H54 (cell line): ENCODE measurements around the gene BHMT.
"Not testable (repeated sequence)": the region's sequence is repeated elsewhere in the genome, so short reads cannot be mapped to it uniquely, and the experiment has no call there.

Experiments used
- DNase-seq: peaks from one replicate; pipeline ENCODE4 v3.0.0; 2011; ENCODE audit warnings: low spot score, mixed read lengths; ENCODE audit not compliant: insufficient read length
- FAIRE-seq: peaks from 3 replicates; lab custom pipeline; 2011; peaks lifted over from hg19 to GRCh38; lab: Jason Lieb, UNC
- POLR2A ChIP-seq: IDR thresholded peaks from 2 replicates; pipeline ENCODE4 v1.6.1; 2011; ENCODE audit warnings: low read depth, mild to moderate bottlenecking, low read length

BHMT gene

DNA sequence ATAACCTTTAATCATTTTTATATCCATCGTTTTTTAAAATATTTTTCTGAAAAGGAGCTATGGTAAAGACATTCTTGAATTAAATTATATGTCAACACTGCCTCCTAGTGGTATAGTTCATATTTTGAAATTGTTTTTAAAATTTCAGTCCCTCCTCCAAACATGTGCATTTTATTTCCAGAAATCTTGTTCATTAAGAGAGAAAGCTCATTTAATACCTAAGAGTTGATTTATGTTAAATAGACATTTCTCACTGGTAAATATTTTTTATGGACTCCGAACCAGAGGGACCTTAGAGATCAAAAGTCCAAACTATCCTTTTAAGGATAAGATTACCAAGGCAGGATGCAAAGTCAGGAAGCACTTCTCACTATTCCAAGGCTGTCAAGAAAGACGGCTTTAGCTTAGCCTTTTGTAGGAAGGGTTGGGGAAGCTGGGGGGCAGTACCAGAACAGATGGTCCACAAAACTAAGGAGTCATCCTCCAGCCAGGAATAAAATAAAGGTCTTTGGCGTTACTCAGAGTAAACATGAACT, 21.6 kb downstream of the BHMT start:
- DNase-seq (no peak), FAIRE-seq (no peak)
- no peak for TF ChIP-seq POLR2A

- DNase-seq (peak; percentile 20), FAIRE-seq (peak; percentile 55)
- TF ChIP-seq POLR2A = no peak
Measured at GRCh38 chr5:79133657-79134451, 22.2 kb downstream of the BHMT start.

GRCh38 chr5:79135790-79136553, 24.4 kb downstream of the BHMT start:
- FAIRE-seq (no peak), DNase-seq (no peak)
- TF ChIP-seq POLR2A = no peak

- DNase-seq = no peak
- TF ChIP-seq POLR2A = no peak
- no peak for FAIRE-seq
Measured at GRCh38 chr5:79136618-79137017, 25.0 kb downstream of the BHMT start.

DNA sequence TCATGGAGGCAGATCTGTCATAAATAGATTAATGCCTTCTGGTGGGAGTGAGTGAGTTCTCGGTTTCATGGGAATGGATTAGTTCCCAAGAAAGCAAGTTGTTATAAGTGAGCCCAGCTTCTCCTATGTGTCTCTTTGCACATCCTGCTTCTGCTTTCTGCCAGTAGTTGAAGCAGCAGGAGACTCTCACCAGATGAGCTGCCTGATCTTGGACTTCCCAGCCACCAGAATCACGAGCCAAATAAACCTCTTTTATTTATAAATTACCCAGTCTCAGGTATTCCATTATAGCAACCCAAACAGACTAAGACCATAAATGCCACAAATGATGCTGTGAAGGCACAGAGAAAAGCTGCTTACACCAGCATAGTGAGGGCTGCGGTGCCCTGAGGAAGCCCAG, 28.9 kb downstream of the BHMT start:
- FAIRE-seq = no peak
- DNase-seq = no peak
- no peak for TF ChIP-seq POLR2A

GRCh38 chr5:79143684-79144379, 32.2 kb downstream of the BHMT start:
- FAIRE-seq (peak; percentile 11), DNase-seq (no peak)
- no peak for TF ChIP-seq POLR2A

DNA sequence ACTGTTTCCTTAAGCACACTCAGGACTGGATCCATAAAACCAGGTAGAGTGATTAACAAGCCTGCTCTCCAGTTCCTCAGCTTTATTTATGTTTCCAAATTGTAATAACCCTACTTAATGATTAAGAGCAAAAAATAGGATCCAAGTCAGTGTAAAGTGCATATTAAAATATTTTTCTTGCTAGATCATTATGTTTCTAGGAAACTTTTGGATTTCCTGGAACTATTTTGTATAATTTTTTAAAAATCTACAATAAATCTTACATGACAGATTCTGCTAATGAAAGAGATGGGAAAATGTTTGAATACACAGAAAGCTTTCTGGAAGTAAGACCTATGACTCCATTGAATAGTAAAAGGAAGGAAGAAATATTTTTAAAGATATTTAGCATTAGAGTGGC, 35.5 kb downstream of the BHMT start:
- no peak for DNase-seq
- no peak for FAIRE-seq
- TF ChIP-seq POLR2A = no peak

GRCh38 chr5:79149433-79149832, 37.8 kb downstream of the BHMT start:
- no peak for FAIRE-seq
- no peak for TF ChIP-seq POLR2A
- DNase-seq = no peak

DNA sequence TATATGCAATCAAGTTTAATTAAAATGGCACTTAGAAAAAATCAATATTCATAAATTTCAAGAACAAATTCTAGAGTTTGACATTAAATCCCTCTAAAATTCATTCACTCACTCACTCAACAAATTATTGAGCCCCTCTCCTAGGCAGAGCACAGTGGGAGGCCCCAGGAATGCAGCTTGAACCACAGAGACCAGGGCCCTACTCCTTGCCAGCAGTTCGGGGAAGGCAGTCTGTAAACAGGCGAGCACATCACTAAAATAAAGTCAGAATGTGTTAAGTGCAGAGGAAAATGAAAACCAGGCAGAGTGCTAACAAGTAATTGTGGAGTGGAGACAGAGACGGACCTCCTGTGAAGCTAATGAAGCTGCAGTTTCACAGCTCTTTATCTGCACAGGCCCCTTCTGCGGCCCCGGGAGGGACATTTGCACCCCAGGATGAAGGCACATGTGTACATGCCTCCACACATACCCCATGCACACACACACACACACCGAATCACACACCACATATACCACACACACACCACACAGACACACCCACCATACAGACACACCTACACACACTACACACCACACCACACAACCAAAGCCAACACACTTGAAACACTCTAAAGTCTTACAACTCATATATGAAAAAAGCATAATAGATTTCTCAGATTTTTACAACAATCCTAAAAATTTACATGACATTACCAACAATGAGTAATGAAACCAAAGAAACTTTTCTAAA, 40.5 kb downstream of the BHMT start:
- TF ChIP-seq POLR2A = no peak
- no peak for FAIRE-seq

GRCh38 chr5:79157305-79157704, 45.7 kb downstream of the BHMT start:
- FAIRE-seq (no peak), DNase-seq (no peak)
- no peak for TF ChIP-seq POLR2A

More for the DNA sequence above, 40.5 kb downstream of the BHMT start:
- no peak for DNase-seq

DNA sequence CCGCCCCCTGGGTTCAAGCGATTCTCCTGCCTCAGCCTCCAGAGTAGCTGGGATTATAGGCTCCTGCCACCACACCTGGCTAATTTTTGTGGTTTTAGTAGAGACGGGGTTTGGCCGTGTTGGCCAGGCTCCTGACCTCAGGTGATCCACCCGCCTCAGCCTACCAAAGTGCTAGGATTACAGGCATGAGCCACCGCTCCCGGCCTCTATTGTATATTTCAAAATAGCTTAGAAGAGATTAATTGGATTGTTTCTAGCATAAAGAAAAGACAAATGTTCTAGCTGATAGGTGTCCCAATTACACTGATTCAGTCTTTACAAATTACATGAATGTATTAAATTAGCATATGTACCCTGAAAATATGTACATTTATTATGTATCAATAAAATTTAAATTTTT, 50.0 kb downstream of the BHMT start:
- FAIRE-seq, DNase-seq: not testable (repeated sequence)

DNA sequence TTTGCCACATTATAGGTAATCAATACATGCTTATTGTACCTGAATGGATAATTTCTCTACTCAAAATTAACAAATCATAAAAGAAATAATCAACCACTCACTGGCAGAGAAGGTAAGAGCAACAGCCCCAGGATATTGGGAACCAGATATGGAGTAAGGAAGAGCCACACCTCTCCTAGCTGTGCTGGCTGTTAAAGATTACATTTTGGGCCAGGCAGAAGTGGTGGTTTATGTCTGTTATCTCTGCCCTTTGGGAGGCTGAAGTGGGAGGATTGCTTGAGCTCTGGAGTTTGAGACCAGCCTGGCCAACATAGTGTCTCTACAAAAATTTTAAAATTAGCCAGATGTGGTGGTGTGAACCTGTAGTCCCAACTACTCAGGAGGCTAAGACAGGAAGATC, 56.4 kb downstream of the BHMT start:
- FAIRE-seq (no peak), DNase-seq (no peak)
- no peak for TF ChIP-seq POLR2A

DNA sequence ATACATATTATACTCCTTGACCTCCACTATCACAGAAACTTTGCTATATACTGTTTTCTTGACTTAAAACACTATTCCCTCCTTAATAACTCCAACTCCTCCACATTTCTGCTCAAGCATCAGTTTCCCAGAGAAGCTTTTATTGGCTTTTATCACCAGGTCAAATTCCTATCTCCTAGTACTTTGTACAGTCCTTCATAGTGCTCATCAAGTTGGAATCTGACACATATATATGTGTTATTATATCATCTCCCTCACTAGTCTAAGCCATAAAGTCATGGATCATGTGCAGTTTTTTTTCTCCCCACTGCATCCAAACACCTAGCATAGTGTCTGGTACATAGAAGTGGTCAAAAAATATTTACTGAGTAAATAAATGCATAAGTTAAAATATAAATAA, 59.1 kb downstream of the BHMT start:
- no peak for FAIRE-seq
- DNase-seq = no peak
- TF ChIP-seq POLR2A = no peak
